Activated CD8-positive, alpha-beta memory T cell treated with anti-CD3 and anti-CD28 coated beads for 48 hours (primary cell): ENCODE data around the gene LEMD2.

Experiments used
- DNase-seq, 3 experiments: peaks; one replicate each; pipeline ENCODE4 v3.0.0-alpha.2; 2020; ENCODE audit warnings: low read depth in 2 of 3, low spot score in 2 of 3

The LEMD2 gene

GRCh38 chr6:33759887-33760629 is 28.9 kb downstream of the LEMD2 start:
- DNase-seq: no peak

- DNase-seq: no peak
Observed at GRCh38 chr6:33758815-33759216, 30.1 kb downstream of the LEMD2 start.

GRCh38 chr6:33757906-33758305 is 31.0 kb downstream of the LEMD2 start:
- DNase-seq: no peak

- DNase-seq: no peak
Observed at GRCh38 chr6:33757113-33757512, 31.8 kb downstream of the LEMD2 start.

- no peak for DNase-seq
Observed at GRCh38 chr6:33756211-33756954, 32.5 kb downstream of the LEMD2 start.

- no peak for DNase-seq
Observed at GRCh38 chr6:33755070-33755869, 33.7 kb downstream of the LEMD2 start.

GRCh38 chr6:33754222-33754621 is 34.7 kb downstream of the LEMD2 start:
- DNase-seq: no peak

GRCh38 chr6:33752646-33753015 is 36.3 kb downstream of the LEMD2 start:
- no peak for DNase-seq

- DNase-seq: no peak
Observed at GRCh38 chr6:33751771-33752645, 36.9 kb downstream of the LEMD2 start.

GRCh38 chr6:33750244-33750991 is 38.5 kb downstream of the LEMD2 start:
- DNase-seq: no peak

- DNase-seq: no peak
Observed at GRCh38 chr6:33749401-33749800, 39.5 kb downstream of the LEMD2 start.

GRCh38 chr6:33748841-33749240 is 40.1 kb downstream of the LEMD2 start:
- DNase-seq: no peak

- no peak for DNase-seq
Observed at GRCh38 chr6:33747823-33748222, 41.1 kb downstream of the LEMD2 start.

- no peak for DNase-seq
Observed at GRCh38 chr6:33746651-33747100, 42.3 kb downstream of the LEMD2 start, which contains the start of gene IP6K3. Gene IP6K3, minus strand, starts transcription at chr6:33746905. Its CDS starts 11,429 bp downstream, at chr6:33735476.

- no peak for DNase-seq
Observed at GRCh38 chr6:33746036-33746600, 42.8 kb downstream of the LEMD2 start.

- no peak for DNase-seq
Observed at GRCh38 chr6:33745548-33745947, 43.4 kb downstream of the LEMD2 start.

- no peak for DNase-seq
Observed at GRCh38 chr6:33744895-33745546, 43.9 kb downstream of the LEMD2 start.

GRCh38 chr6:33744001-33744848 is 44.7 kb downstream of the LEMD2 start:
- DNase-seq: peak; percentile 31 to 60 (median 43)
